ENCODE measurements around the gene RIN1. TPM values are rescaled to one million over a fixed set of nuclear protein-coding genes. Genes with fewer than 3 reads are reported as not detected.
"Not testable (repeated sequence)": the region's sequence is repeated elsewhere in the genome, so short reads cannot be mapped to it uniquely, and the experiment has no call there.

The RIN1 gene
- total RNA-seq, 1 donor from 2014 or later: 5.0 TPM

- ATAC-seq (no peak), DNase-seq (ENCODE audit: low spot score) (no peak)
- intact Hi-C loops (cut with DNase I): no loop called here
Observed at GRCh38 chr11:66361502-66361941, 25.3 kb upstream of the RIN1 start.

DNA sequence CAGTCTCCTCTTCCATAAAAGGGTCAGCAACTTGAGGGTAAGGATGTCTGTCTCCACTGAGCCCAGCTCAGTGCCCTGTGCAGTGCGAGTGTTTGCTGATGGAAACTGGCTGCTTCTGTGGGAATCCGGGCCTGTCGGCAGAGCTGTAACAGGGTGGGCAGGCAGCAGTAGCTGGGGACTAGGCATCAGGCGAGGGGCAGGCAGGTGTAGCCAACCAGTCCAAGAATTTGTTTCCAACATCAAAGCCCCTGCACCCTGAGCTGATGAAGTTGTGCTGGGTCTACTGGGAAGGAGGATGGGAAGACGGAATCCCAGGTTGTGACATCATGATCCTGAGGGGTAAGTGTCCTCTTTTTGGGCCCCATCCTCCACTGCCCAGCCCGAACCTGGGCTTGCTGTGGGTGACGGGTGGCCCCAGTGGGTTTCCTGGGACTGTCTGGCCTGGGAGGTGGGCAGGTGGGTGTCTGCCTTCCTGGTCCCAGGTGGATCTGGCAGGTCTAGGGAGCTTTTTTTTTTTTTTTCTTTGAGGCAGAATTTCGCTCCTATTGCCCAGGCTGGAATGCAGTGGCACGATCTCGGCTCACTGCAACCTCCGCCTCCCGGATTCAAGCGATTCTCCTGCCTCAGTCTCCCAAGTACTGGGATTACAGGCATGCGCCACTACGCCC, 24.3 kb upstream of the RIN1 start:
- no peak for ATAC-seq
- no peak for DNase-seq (ENCODE audit: low spot score)
- intact Hi-C loops (cut with DNase I): no loop called here

GRCh38 chr11:66359662-66360087, 23.4 kb upstream of the RIN1 start:
- DNase-seq (ENCODE audit: low spot score) (no peak), ATAC-seq (no peak)
- intact Hi-C loops (cut with DNase I): no loop called here

GRCh38 chr11:66350560-66351235, 14.5 kb upstream of the RIN1 start:
- intact Hi-C loops (cut with DNase I); DNase-seq (ENCODE audit: low spot score); ATAC-seq: not testable (repeated sequence)

GRCh38 chr11:66349084-66349386, 12.8 kb upstream of the RIN1 start:
- DNase-seq (ENCODE audit: low spot score) (no peak), ATAC-seq (no peak)
- intact Hi-C loops (cut with DNase I): no loop called here

DNA sequence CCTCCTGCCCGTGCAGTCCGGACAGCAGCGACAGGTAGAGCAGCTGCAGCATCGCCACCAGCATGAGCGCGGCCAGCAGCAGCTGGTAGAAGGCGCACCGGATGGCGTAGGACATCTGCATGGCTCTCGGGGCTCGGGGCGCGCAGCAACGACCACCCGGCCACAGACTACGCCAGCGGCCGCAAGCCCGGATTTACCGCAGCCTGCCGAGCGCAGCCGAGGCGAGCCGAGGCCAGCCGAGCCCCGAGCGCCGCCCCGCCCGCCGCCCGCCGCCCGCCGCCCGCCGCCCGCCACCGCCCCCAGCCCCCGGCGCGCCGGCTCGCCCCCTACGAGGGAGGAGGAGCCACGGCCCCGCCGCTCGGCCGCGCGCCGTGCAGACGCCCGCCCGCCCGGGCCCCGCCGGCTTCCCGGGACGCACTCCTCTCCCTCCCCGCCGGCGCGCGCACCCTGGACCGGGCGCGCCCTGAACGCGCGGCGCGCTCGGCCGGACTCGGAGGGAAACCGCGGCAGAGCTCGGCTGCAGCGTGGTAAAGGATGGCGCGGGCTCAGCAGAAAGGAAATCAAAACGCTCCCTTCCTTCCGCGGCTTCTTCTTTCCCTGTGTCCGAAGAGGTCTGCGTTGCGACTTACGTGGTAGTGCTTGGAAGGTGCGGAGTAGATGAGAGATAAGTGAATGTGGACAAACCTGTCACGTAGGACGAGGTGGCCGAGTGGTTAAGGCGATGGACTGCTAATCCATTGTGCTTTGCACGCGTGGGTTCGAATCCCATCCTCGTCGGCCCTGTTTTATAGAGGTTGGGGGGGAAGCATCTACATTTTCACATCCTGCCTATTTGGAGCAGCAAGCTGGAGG, 11.4 kb upstream of the RIN1 start, which contains the start of gene B4GAT1:
B4GAT1 (minus strand) TSS at position 205 of the 852 bp plus-strand sequence; CDS start at position 121, 84 bp downstream.
- ATAC-seq: peak; percentile 72
- intact Hi-C loops (cut with DNase I): no loop called here
- DNase-seq (ENCODE audit: low spot score): peak; percentile 88

DNA sequence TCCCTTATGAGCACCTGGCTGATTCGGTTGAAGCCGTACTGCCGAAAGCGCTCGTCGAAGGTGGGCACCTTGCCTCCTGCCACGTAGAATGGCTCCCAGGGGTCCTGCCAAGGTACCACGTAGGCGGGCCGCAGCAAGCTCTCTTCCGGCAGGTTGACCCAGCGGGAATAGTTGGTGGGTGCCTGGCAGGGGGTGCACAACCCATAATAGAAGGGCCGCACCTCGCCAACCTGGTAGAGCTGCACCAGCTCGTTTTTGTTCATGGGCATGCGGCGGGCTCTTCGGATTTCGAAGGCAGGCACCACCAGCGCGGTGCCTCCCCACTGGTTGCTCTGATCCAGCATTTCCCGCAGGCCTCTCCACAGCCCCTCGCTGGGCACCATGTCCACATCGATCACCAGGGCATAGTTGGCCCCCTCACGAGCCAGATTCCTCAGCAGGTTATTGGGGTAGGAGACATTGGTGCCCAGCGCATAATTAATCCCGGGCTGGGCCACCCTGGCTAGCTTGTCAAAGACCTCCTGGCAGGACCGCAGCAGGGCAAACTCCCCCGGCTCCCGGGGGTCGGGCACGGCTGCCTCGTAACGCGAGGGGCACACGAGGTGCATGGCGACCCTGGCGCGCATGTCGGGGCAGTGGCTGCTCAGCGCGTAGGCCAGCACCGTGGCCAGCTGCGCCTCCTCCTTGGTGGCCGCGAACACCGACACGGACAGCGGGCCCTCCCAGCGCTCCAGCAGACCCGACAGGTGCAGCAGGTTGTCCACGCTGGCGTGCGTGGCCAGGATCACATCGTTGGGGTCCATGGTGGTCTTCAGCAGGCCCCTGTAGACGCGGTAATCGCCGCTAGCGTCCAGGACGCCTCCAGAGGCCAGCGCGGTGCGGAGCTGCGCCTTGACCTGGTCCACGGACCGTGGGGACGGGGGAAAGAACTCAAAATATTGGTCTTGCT, 10.5 kb upstream of the RIN1 start:
- DNase-seq (ENCODE audit: low spot score): no peak
- no peak for ATAC-seq
- intact Hi-C loops (cut with DNase I): no loop called here

DNA sequence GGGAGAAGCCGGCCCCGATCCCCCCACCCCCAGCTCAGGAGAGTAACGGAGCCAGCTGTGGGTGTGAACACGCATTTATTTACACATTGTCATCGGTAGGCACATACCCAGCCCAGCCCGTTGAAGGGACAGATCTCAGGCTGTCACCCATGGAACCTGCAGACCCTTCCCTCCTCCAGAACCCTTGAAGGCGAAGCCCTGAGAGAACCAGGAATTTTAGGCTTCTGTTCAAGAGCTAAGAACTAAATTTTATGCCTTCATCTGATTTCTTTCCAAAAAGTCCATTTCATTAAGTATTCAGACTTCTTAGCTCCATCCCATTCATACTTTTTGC, 9.0 kb upstream of the RIN1 start:
- intact Hi-C loops (cut with DNase I): no loop called here
- ATAC-seq (no peak), DNase-seq (ENCODE audit: low spot score) (no peak)

DNA sequence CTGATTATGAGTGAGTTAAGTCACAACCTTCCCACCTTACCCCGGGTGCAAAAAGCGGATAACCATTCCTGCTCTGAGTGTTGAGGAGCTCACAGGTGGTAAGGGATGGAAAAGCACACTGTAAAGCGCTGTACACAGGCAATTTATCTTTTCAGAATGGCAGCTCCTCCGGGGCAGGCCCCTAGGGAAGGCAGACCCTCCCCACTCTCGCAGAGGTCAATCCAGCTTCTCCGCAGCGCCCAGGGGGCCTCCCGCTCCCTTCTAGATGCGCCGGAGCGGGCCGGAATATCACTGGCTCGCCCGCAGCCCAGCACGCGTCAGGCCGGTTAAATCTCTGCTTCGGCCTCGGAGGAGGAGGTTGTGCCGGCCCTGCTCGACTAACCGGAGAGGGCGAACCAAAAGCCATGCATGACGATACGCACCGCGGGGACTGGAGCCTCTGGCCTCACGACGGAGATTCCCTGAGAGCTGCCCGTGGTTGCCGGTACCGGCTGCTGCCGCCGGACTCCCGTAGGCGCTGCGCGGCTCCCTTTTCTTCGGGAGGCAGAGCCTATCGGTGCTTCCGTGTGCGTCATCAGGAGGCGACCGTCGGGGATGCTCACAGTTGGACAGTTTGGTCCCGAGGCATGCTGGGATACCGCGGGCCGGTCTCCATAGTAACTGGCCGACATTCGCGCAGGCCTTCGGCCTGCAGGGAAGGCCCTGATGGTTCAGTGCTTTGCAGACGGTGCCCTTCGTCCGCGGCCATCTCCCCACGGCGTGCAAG, 8.5 kb upstream of the RIN1 start, which contains the start of gene BRMS1:
BRMS1 (minus strand) TSS at position 555 of the 766 bp plus-strand sequence. CDS start 2,870 bp downstream, outside the sequence.
- intact Hi-C loops (cut with DNase I): no loop called here
- ATAC-seq (peak; percentile 96), DNase-seq (ENCODE audit: low spot score) (peak; percentile 99)

GRCh38 chr11:66343176-66343575, 6.9 kb upstream of the RIN1 start:
- DNase-seq (ENCODE audit: low spot score) (no peak), ATAC-seq (no peak)
- intact Hi-C loops (cut with DNase I): no loop called here

DNA sequence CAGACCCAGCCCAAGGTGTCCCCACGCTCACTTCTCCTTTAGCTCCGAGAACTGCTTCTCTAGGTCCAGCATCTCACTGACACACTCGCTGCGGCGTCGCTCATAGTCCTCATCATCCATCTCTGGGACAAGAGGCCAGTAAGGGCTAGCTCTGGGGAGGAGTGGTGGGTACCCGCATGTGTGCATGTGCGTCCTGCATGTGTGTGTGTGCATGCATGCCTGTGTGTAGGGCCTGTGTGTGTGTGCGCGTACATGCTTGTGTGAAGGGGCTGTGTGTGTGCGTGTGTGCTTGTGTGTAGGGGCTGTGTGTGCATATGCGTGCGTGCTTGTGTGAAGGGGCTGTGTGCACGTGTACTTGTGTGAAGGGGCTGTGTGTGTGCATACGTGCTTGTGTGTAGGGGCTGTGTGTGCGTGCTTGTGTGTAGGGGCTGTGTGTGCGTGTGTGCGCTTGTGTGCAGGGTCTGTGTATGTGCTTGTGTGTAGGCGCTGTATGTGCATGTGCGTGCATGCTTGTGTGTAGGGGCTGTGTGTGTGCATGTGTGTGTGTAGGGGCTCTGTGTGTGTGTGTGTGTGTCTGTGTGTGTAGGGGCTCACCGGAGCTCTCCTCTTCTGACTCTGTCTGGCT, 5.4 kb upstream of the RIN1 start:
- DNase-seq (ENCODE audit: low spot score) (no peak), ATAC-seq (no peak)
- intact Hi-C loops (cut with DNase I): no loop called here

GRCh38 chr11:66340596-66341501, 4.6 kb upstream of the RIN1 start:
- ATAC-seq: no peak
- intact Hi-C loops (cut with DNase I): no loop called here
- no peak for DNase-seq (ENCODE audit: low spot score)

DNA sequence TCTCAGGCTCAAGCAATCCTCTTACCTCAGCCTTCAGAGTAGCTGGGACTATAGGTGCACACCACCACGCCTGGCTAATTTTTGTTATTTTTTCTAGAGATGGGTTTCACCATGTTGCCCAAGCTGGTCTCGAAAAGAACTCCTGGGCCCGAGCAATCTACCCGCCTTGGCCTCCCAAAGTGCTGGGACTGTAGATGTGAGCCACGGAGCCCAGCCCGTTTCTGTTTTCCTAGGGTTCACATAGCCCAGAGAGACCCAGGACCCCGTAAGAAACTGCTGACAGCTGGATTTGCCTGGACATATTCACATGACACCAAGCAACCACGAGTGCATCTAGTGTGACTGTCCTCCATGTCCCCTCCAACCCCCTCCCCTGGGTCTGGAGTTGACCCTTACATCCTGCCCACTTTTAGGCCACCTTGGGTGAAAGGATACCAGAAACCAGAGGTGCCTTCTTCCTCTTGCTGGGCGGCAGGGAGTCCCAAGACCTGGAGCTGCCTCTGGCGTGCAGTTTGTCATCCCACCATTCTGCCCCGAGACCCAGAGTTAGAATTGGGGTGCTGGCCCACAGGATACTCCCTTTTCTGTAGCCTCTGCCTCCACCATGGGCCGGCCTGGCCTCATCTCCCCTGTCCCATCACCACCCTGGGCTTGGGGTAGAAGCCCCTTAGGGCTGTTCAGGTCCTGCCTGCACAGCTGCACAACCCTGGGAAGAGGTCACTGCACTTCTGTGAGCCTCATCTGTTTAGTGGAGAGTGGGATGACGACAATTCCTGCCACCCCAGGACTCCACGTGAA, 3.7 kb upstream of the RIN1 start:
- ATAC-seq: no peak
- intact Hi-C loops (cut with DNase I): no loop called here
- no peak for DNase-seq (ENCODE audit: low spot score)

DNA sequence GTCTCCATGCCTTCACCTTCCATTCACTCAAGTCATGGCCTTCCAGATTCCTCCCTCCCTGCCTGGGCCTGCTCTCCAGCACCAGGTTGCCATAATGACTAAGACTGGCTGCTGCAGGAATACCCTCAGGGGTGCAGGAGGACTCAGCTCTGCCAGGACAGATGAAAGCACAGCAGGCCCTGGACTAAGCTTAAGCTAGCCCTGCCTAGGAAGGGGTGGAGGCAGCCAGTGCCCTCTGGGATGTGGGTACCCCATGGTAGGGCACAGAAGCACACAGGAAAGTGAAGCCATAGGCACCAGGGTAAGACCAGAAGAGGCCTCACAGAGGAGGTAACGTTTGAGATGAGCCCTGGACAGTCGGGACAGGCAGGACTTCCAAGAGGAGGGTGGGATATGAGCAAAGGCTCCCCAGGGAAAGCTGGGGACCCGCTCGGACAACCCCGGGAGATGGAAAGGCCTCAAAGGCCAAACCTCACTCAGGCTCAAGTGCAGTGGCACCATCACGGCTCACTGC, 3.0 kb upstream of the RIN1 start:
- no peak for DNase-seq (ENCODE audit: low spot score)
- ATAC-seq: no peak
- intact Hi-C loops (cut with DNase I): no loop called here

- no peak for ATAC-seq
- intact Hi-C loops (cut with DNase I): no loop called here
- DNase-seq (ENCODE audit: low spot score): no peak
Observed at GRCh38 chr11:66338276-66339161, 2.3 kb upstream of the RIN1 start.

Data from sciatic nerve (tissue), 2 donors.